HTERT RPE-1 (cell line): ENCODE measurements around the gene CFAP54.
"Not testable (repeated sequence)": the region's sequence is repeated elsewhere in the genome, so short reads cannot be mapped to it uniquely, and the experiment has no call there.

ENCODE experiments used
- in situ Hi-C: fragments of 300-500 bp; cut with MboI; formaldehyde crosslinking; loops from 4 replicates; pipeline ENCODE4 v1.14.3; 2020; ENCODE audit warnings: low sequenced_read_pairs

Gene CFAP54

GRCh38 chr12:96489392-96490056, at the start of gene CFAP54:
Gene CFAP54, plus strand, starts transcription at chr12:96489577. Its CDS starts 33 bp downstream, at chr12:96489610.
- in situ Hi-C loops = no loop called here

GRCh38 chr12:96441816-96442215, 47.6 kb upstream of the CFAP54 start:
- in situ Hi-C loops = no loop called here

GRCh38 chr12:96442906-96443305, 46.5 kb upstream of the CFAP54 start:
- in situ Hi-C loops = no loop called here

GRCh38 chr12:96444399-96444798, 45.0 kb upstream of the CFAP54 start:
- in situ Hi-C loops = no loop called here

GRCh38 chr12:96445691-96446583, 43.4 kb upstream of the CFAP54 start:
- in situ Hi-C loops = no loop called here

- in situ Hi-C loops = no loop called here
Measured at GRCh38 chr12:96447256-96447655, 42.1 kb upstream of the CFAP54 start.

GRCh38 chr12:96448300-96448699, 41.1 kb upstream of the CFAP54 start:
- in situ Hi-C loops = no loop called here

- in situ Hi-C loops = no loop called here
Measured at GRCh38 chr12:96452261-96452922, 37.0 kb upstream of the CFAP54 start.

GRCh38 chr12:96454396-96454795, 35.0 kb upstream of the CFAP54 start:
- in situ Hi-C loops = no loop called here

- in situ Hi-C loops = no loop called here
Measured at GRCh38 chr12:96456265-96456974, 33.0 kb upstream of the CFAP54 start.

- in situ Hi-C loops = no loop called here
Measured at GRCh38 chr12:96457191-96457930, 32.0 kb upstream of the CFAP54 start.

GRCh38 chr12:96459281-96459680, 30.1 kb upstream of the CFAP54 start:
- in situ Hi-C loops = not testable (repeated sequence)

GRCh38 chr12:96462571-96463280, 26.7 kb upstream of the CFAP54 start:
- in situ Hi-C loops = no loop called here

GRCh38 chr12:96465896-96466295, 23.5 kb upstream of the CFAP54 start:
- in situ Hi-C loops = no loop called here

GRCh38 chr12:96466939-96467751, 22.2 kb upstream of the CFAP54 start:
- in situ Hi-C loops = no loop called here

GRCh38 chr12:96471368-96472050, 17.9 kb upstream of the CFAP54 start:
- in situ Hi-C loops = no loop called here

- in situ Hi-C loops = no loop called here
Measured at GRCh38 chr12:96472384-96472783, 17.0 kb upstream of the CFAP54 start.

- in situ Hi-C loops = no loop called here
Measured at GRCh38 chr12:96473394-96474093, 15.8 kb upstream of the CFAP54 start.
